ENCODE measurements around the gene NPAS3.

GRCh38 chr14:33573301-33573880 is 634.7 kb downstream of the NPAS3 start:
- TF ChIP-seq, protein P1, sequence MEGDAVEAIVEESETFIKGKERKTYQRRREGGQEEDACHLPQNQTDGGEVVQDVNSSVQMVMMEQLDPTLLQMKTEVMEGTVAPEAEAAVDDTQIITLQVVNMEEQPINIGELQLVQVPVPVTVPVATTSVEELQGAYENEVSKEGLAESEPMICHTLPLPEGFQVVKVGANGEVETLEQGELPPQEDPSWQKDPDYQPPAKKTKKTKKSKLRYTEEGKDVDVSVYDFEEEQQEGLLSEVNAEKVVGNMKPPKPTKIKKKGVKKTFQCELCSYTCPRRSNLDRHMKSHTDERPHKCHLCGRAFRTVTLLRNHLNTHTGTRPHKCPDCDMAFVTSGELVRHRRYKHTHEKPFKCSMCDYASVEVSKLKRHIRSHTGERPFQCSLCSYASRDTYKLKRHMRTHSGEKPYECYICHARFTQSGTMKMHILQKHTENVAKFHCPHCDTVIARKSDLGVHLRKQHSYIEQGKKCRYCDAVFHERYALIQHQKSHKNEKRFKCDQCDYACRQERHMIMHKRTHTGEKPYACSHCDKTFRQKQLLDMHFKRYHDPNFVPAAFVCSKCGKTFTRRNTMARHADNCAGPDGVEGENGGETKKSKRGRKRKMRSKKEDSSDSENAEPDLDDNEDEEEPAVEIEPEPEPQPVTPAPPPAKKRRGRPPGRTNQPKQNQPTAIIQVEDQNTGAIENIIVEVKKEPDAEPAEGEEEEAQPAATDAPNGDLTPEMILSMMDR (IDR thresholded peaks at IDR 0.05), result no peak
- no peak for TF ChIP-seq POLR2A (IDR thresholded peaks at IDR 0.05)
- TF ChIP-seq EP300 (IDR thresholded peaks at IDR 0.05), result no peak
- TF ChIP-seq POLR2AphosphoS5 (IDR thresholded peaks at IDR 0.05), result no peak
